Kidney (tissue), 14 donors: ENCODE results near the gene NAMPT. TPM values are rescaled to one million over a fixed set of nuclear protein-coding genes. Genes with fewer than 3 reads are reported as not detected.

Experiments used
- DNase-seq, 5 donors: peaks; one replicate each; pipeline ENCODE4 v3.0.0-alpha.2; 2013 to 2020
- FAIRE-seq: peaks from 2 replicates; lab custom pipeline; 2012; peaks lifted over from hg19 to GRCh38; lab: Jason Lieb, UNC
- H3K27ac ChIP-seq, 2 donors: one replicate each; pipeline ENCODE4 v1.7.0; 2013; ENCODE audit warnings: low read depth in 2 of 2, low read length in 2 of 2, inconsistent platforms in 1 of 2
- H3K27me3 ChIP-seq: one replicate; pipeline ENCODE4 v1.7.1; 2013; ENCODE audit warnings: low read length, inconsistent platforms; ENCODE audit not compliant: control insufficient read depth, insufficient read depth
- H3K36me3 ChIP-seq, 3 donors: one replicate each; pipeline versions ENCODE4 v1.7.0 to v1.7.1; 2013; ENCODE audit warnings: low read length in 3 of 3, control low read depth in 1 of 3, inconsistent platforms in 1 of 3; ENCODE audit not compliant: insufficient read depth in 3 of 3, control insufficient read depth in 2 of 3
- H3K4me1 ChIP-seq, 3 donors: one replicate each; pipeline versions ENCODE4 v1.7.0 to v1.7.1; 2013; ENCODE audit warnings: low read length in 3 of 3, inconsistent platforms in 1 of 3, low read depth in 1 of 3; ENCODE audit not compliant: control insufficient read depth in 2 of 3, insufficient read depth in 2 of 3
- H3K4me3 ChIP-seq, 3 donors: one replicate each; pipeline versions ENCODE4 v1.7.0 to v1.8.1; 2013; ENCODE audit warnings: low read length in 3 of 3, control low read depth in 1 of 3, inconsistent platforms in 1 of 3
- H3K9ac ChIP-seq, 3 donors: one replicate each; pipeline versions ENCODE4 v1.7.0 to v1.7.1; 2013; ENCODE audit warnings: low read length in 3 of 3, control low read depth in 1 of 3, inconsistent platforms in 1 of 3
- H3K9me3 ChIP-seq, 3 donors: one replicate each; pipeline versions ENCODE4 v1.7.0 to v1.7.1; 2013; ENCODE audit warnings: low read length in 3 of 3, control low read depth in 1 of 3, inconsistent platforms in 1 of 3; ENCODE audit not compliant: control insufficient read depth in 2 of 3, insufficient read depth in 1 of 3
- intact Hi-C: fragments of 100-400 bp; cut with DNase I; formaldehyde crosslinking; loops from one replicate; pipeline ENCODE4 v1.11.1; 2022
- polyA plus RNA-seq: library from polyadenylated mRNA; stranded (reverse); fragments of 350-450 nt; fragmentation: Illumina TruSeq; extraction: RNeasy Lipid Tissue Mini Kit (QIAGEN cat#74804); gene quantifications from one replicate; pipeline ENCODE4 v1.2.3, GENCODE V29; 2014; ENCODE audit warnings: low read depth, low replicate concordance; ENCODE audit not compliant: insufficient read depth
- total RNA-seq: library from RNA; stranded (reverse); fragmentation: NEBNext Ultra II Directional; extraction: Animal tissue kit (Norgen Biotek cat#: 25700); gene quantifications from one replicate; pipeline ENCODE4 v1.2.1, GENCODE V29; 2021
- TF ChIP-seq, protein P1 (sequence below): IDR thresholded peaks from 3 replicates; pipeline ENCODE4 v1.5.1; 2012; ENCODE audit warnings: mild to moderate bottlenecking, moderate library complexity, borderline replicate concordance; ENCODE audit not compliant: insufficient read depth; ENCODE audit errors: extremely low read depth
- donor health status: control.
- donor health status: control.
- donor health status: control.
- donor health status: control.
- donor health status: control.
- donor health status: DM: yes; HTN: yes; CAD: no.
- donor health status: Normal renal cell carcinoma (clear cell type).

NAMPT gene
- total and polyA plus RNA-seq, 2 donors from 2014 or later = 16.5 to 217 TPM

DNA sequence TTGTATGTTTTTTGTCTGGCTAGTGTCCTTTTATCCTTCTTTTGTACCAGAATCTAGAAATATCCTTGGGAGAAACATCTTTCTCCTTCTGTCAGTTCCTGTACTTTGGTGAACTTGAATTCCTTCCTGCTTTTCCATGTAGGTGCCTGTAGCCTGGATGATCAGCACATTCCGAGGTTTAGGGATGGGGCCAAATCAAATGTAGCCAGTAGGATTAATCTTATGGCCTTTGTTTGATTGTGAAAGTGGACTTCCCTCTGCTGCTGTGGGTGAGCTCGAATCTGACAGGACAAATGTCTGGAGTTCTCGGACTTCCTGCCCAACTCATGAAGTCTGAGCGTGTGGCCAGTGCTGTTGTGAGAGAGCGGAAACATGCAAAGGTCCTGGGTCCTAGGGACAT is 33.2 kb upstream of the NAMPT start:
- intact Hi-C loops = no loop called here
- Histone ChIP-seq H3K27ac (no peak overlapping the region), H3K9me3 (no peaks in the 10 kb centered on the region), H3K36me3 (no peaks in the 10 kb centered on the region), H3K4me1 (no peaks in the 10 kb centered on the region), H3K9ac (no peak overlapping the region), H3K27me3 (no peaks in the 10 kb centered on the region), H3K4me3 (no peak overlapping the region)
- DNase-seq (no peak), FAIRE-seq (no peak)
- TF ChIP-seq, protein P1, sequence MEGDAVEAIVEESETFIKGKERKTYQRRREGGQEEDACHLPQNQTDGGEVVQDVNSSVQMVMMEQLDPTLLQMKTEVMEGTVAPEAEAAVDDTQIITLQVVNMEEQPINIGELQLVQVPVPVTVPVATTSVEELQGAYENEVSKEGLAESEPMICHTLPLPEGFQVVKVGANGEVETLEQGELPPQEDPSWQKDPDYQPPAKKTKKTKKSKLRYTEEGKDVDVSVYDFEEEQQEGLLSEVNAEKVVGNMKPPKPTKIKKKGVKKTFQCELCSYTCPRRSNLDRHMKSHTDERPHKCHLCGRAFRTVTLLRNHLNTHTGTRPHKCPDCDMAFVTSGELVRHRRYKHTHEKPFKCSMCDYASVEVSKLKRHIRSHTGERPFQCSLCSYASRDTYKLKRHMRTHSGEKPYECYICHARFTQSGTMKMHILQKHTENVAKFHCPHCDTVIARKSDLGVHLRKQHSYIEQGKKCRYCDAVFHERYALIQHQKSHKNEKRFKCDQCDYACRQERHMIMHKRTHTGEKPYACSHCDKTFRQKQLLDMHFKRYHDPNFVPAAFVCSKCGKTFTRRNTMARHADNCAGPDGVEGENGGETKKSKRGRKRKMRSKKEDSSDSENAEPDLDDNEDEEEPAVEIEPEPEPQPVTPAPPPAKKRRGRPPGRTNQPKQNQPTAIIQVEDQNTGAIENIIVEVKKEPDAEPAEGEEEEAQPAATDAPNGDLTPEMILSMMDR = no peak

DNA sequence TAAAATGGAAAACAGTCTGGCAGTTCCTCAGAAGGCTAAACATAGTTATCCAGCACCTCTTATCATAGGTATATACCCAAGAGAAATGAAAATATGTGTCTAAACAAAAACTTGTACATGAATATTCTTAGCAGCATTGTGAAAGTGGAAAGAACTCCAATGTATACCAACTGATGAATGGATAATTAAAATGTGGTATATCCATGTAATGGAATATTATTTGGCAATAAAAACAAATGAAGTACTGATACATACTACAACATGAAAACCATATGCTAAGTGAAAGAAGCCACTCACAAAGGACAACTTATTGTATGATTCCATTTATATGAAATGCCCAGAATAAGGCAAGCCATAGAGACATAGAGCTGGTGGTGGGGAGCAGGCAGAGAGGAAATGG is 32.2 kb upstream of the NAMPT start:
- no peak overlapping the region for H3K9ac ChIP-seq
- H3K36me3 ChIP-seq = no peaks in the 10 kb centered on the region
- H3K27ac ChIP-seq = no peak overlapping the region
- no peaks in the 10 kb centered on the region for H3K9me3 ChIP-seq
- no peaks in the 10 kb centered on the region for H3K27me3 ChIP-seq
- TF ChIP-seq, protein P1 = no peak
- intact Hi-C loops = no loop called here
- no peak for FAIRE-seq
- no peak for DNase-seq
- no peak overlapping the region for H3K4me3 ChIP-seq
- no peaks in the 10 kb centered on the region for H3K4me1 ChIP-seq

DNA sequence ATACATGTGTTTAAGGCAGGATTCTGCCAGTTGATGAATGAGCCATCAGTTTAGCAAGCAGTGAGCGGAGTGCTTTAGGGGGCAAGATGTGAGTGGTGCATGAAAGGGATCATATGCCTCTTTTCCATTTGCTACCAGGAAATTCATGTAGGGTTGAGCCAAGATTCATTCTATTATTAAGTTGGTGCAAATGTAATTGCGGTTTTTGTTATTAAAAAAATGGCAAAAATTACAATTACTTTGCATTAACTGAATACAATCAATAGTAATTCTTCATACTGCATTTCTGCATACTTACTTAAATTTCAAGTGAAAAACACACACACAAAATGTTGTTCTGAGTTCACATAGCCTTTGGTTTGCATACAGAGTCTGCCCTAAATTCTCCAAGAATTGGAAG is 30.1 kb upstream of the NAMPT start:
- H3K27ac ChIP-seq = no peak overlapping the region
- FAIRE-seq (no peak), DNase-seq (no peak)
- H3K36me3 ChIP-seq = no peaks in the 10 kb centered on the region
- H3K4me3 ChIP-seq = no peak overlapping the region
- H3K9me3 ChIP-seq = no peaks in the 10 kb centered on the region
- TF ChIP-seq, protein P1 = no peak
- no peak overlapping the region for H3K9ac ChIP-seq
- H3K27me3 ChIP-seq = no peaks in the 10 kb centered on the region
- no peaks in the 10 kb centered on the region for H3K4me1 ChIP-seq
- intact Hi-C loops = no loop called here

DNA sequence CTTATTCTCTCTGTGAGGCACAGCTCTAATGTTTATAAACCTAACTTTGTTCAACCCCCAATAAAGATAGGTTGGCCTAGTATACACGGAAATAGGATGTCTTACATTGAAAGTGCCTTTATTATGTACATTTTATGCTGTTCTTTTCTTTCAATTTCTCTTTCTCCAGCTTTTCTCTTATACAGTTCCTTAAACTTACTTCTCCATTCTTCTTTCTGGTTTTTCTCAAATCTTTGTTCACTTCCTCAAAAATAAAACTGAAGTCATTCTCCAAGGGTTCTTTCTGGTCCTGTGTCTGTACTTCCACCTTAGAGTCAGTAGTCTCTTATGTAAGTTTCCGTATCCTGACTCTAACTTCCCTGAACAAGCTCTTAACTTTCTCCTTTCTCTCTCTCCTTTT is 29.2 kb upstream of the NAMPT start:
- DNase-seq = no peak
- H3K27me3 ChIP-seq = no peaks in the 10 kb centered on the region
- H3K4me1 ChIP-seq = no peaks in the 10 kb centered on the region
- H3K9me3 ChIP-seq = no peaks in the 10 kb centered on the region
- H3K4me3 ChIP-seq = no peak overlapping the region
- TF ChIP-seq, protein P1 = no peak
- no peak overlapping the region for H3K9ac ChIP-seq
- FAIRE-seq = no peak
- no peak overlapping the region for H3K27ac ChIP-seq
- no peaks in the 10 kb centered on the region for H3K36me3 ChIP-seq
- intact Hi-C loops = no loop called here
